ENCODE data around the gene SPATA17. TPM values are rescaled to one million over a fixed set of nuclear protein-coding genes. Genes with fewer than 3 reads are reported as not detected.

Gene SPATA17
- total RNA-seq, 2 donors from 2014 or later = 9.3 TPM; not detected in 1

GRCh38 chr1:217910791-217911320, 279.7 kb downstream of the SPATA17 start:
- DNase-seq (ENCODE audit: low spot score) = no peak
- no peaks in the 10 kb centered on the region for H3K36me3 ChIP-seq
- no peak overlapping the region for H3K27ac ChIP-seq
- no peaks in the 10 kb centered on the region for H3K4me1 ChIP-seq (ENCODE audit: control insufficient read depth in 1 of 2, low read depth in 2 of 2)
- no peak for TF ChIP-seq CTCF (IDR thresholded peaks at IDR 0.05)
- no peak overlapping the region for H3K4me3 ChIP-seq
- no peak for ATAC-seq (ENCODE audit: insufficient number of reproducible peaks, low FRiP score, low read depth)
- H3K27me3 ChIP-seq (replicated peaks; ENCODE audit: insufficient read depth) = no peaks in the 10 kb centered on the region
- H3K9me3 ChIP-seq = no peaks in the 10 kb centered on the region

- Histone ChIP-seq H3K4me3 (no peak overlapping the region), H3K27ac (no peak overlapping the region), H3K36me3 (no peaks in the 10 kb centered on the region), H3K4me1 (ENCODE audit: control insufficient read depth in 1 of 2, low read depth in 2 of 2) (no peaks in the 10 kb centered on the region), H3K9me3 (no peaks in the 10 kb centered on the region), H3K27me3 (replicated peaks; ENCODE audit: insufficient read depth) (no peaks in the 10 kb centered on the region)
- ATAC-seq (ENCODE audit: insufficient number of reproducible peaks, low FRiP score, low read depth) (no peak), DNase-seq (ENCODE audit: low spot score) (no peak)
- TF ChIP-seq CTCF (IDR thresholded peaks at IDR 0.05) = no peak
Observed at GRCh38 chr1:217911908-217912307, 280.8 kb downstream of the SPATA17 start.

- no peak overlapping the region for H3K27ac ChIP-seq
- no peak for DNase-seq (ENCODE audit: low spot score)
- no peak for TF ChIP-seq CTCF (IDR thresholded peaks at IDR 0.05)
- no peaks in the 10 kb centered on the region for H3K36me3 ChIP-seq
- H3K4me3 ChIP-seq = no peak overlapping the region
- no peaks in the 10 kb centered on the region for H3K9me3 ChIP-seq
- ATAC-seq (ENCODE audit: insufficient number of reproducible peaks, low FRiP score, low read depth) = no peak
- no peaks in the 10 kb centered on the region for H3K4me1 ChIP-seq (ENCODE audit: control insufficient read depth in 1 of 2, low read depth in 2 of 2)
- H3K27me3 ChIP-seq (replicated peaks; ENCODE audit: insufficient read depth) = no peaks in the 10 kb centered on the region
Observed at GRCh38 chr1:217917281-217917887, 286.2 kb downstream of the SPATA17 start.

- H3K27ac ChIP-seq = no peak overlapping the region
- H3K4me3 ChIP-seq = no peak overlapping the region
- H3K4me1 ChIP-seq (ENCODE audit: control insufficient read depth in 1 of 2, low read depth in 2 of 2) = no peaks in the 10 kb centered on the region
- no peaks in the 10 kb centered on the region for H3K27me3 ChIP-seq (replicated peaks; ENCODE audit: insufficient read depth)
- no peak for DNase-seq (ENCODE audit: low spot score)
- H3K9me3 ChIP-seq = no peaks in the 10 kb centered on the region
- no peak for TF ChIP-seq CTCF (IDR thresholded peaks at IDR 0.05)
- ATAC-seq (ENCODE audit: insufficient number of reproducible peaks, low FRiP score, low read depth) = peak; percentile 15
- H3K36me3 ChIP-seq = no peaks in the 10 kb centered on the region
Observed at GRCh38 chr1:217919683-217920388, 288.7 kb downstream of the SPATA17 start.

Other genes with a start within 250 kb of the SPATA17 start
- 10 to 100 TPM; 16.2 to 20.5 TPM for gene GPATCH2, start 254 bp upstream of the SPATA17 start, total RNA-seq

Data from thoracic aorta (tissue), 2 donors.